SU-DHL-6 (cell line): ENCODE results near the gene SUPT3H.

Experiments used
- H2AFZ ChIP-seq: fragments of 200-600 bp; sonication (generic); 2 replicates; pipeline ENCODE4 v1.6.1; 2014; ENCODE audit warnings: low read depth, mild to moderate bottlenecking, moderate library complexity, mixed read lengths, antibody characterized with exemption, low read length; ENCODE audit not compliant: severe bottlenecking
- H3F3A ChIP-seq: fragments of 200-600 bp; shearing (Covaris generic); 2 replicates; pipeline ENCODE4 v1.6.0; 2016; ENCODE audit warnings: antibody characterized with exemption, mild to moderate bottlenecking; ENCODE audit not compliant: insufficient read depth
- H3K27ac ChIP-seq: fragments of 200-600 bp; sonication (generic); 2 replicates; pipeline ENCODE4 v1.5.1; 2016; ENCODE audit warnings: low read depth, mild to moderate bottlenecking, low read length, moderate library complexity, mixed read lengths
- H3K27me3 ChIP-seq: fragments of 200-600 bp; sonication (generic), shearing (Covaris generic); 2 replicates; pipeline ENCODE4 v1.6.0; 2014; ENCODE audit warnings: mild to moderate bottlenecking, low read length
- H3K36me3 ChIP-seq: fragments of 200-600 bp; sonication (generic); 2 replicates; pipeline ENCODE4 v1.6.1; 2014; ENCODE audit warnings: mild to moderate bottlenecking, low read length, mixed read lengths
- H3K4me2 ChIP-seq: fragments of 300-600, 200-600 bp; shearing (Covaris generic), sonication (generic); 2 replicates; pipeline ENCODE4 v1.6.0; 2014; ENCODE audit warnings: low read length, low read depth, mild to moderate bottlenecking; ENCODE audit not compliant: poor library complexity, severe bottlenecking
- H3K4me3 ChIP-seq: fragments of 200-600 bp; sonication (generic); 2 replicates; pipeline ENCODE4 v1.5.1; 2014; ENCODE audit warnings: antibody characterized with exemption, low read length, mild to moderate bottlenecking, mixed read lengths; ENCODE audit not compliant: insufficient read depth, poor library complexity, severe bottlenecking
- H3K79me2 ChIP-seq: fragments of 200-600 bp; sonication (generic); 2 replicates; pipeline ENCODE4 v1.6.1; 2014; ENCODE audit warnings: mild to moderate bottlenecking, low read length, moderate library complexity; ENCODE audit not compliant: insufficient read depth
- H3K9ac ChIP-seq: fragments of 200-600 bp; sonication (generic); 2 replicates; pipeline ENCODE4 v1.7.0; 2014; ENCODE audit warnings: mild to moderate bottlenecking, low read length
- H3K9me2 ChIP-seq: fragments of 200-600 bp; sonication (generic); replicated peaks from 2 replicates; pipeline ENCODE4 v1.6.1; 2014; ENCODE audit warnings: low read length; ENCODE audit not compliant: insufficient read depth
- H3K9me3 ChIP-seq: fragments of 200-600 bp; sonication (generic); 2 replicates; pipeline ENCODE4 v1.6.1; 2014; ENCODE audit warnings: low read length, mixed read lengths; ENCODE audit not compliant: insufficient read depth
- H4K20me1 ChIP-seq: fragments of 200-600 bp; sonication (generic); 2 replicates; pipeline ENCODE4 v1.6.1; 2014; ENCODE audit warnings: low read depth, mild to moderate bottlenecking, antibody characterized with exemption, low read length, moderate library complexity, mixed read lengths
- CTCF ChIP-seq: fragments of 200-600 bp; sonication (generic); IDR thresholded peaks from one replicate; pipeline ENCODE4 v1.5.1; 2017; ENCODE audit warnings: antibody characterized with exemption, mild to moderate bottlenecking, low read length, moderate library complexity; ENCODE audit not compliant: insufficient read depth, poor library complexity, severe bottlenecking
- EZH2phosphoT487 ChIP-seq: fragments of 200-600 bp; sonication (generic), shearing (Covaris generic); conservative IDR thresholded peaks from 2 replicates; pipeline ENCODE4 v1.6.1; 2018; ENCODE audit warnings: mild to moderate bottlenecking, antibody characterized with exemption, low read length, moderate library complexity, mixed read lengths

Gene SUPT3H

GRCh38 chr6:45057711-45058110, 320.0 kb downstream of the SUPT3H start:
- Histone ChIP-seq H3K27ac (no peak overlapping the region), H2AFZ (no peak overlapping the region)
- TF ChIP-seq CTCF (no peak), EZH2phosphoT487 (no peak)

GRCh38 chr6:45054610-45055009, 323.1 kb downstream of the SUPT3H start:
- Histone ChIP-seq H3K4me2 (no peak overlapping the region), H4K20me1 (no peaks in the 10 kb centered on the region), H3K79me2 (no peaks in the 10 kb centered on the region), H3K4me3 (no peak overlapping the region), H3K9me3 (no peaks in the 10 kb centered on the region), H3K9me2 (no peaks in the 10 kb centered on the region), H3F3A (no peaks in the 10 kb centered on the region), H3K9ac (no peak overlapping the region), H3K27me3 (no peaks in the 10 kb centered on the region), H3K27ac (no peak overlapping the region), H2AFZ (no peak overlapping the region), H3K36me3 (no peaks in the 10 kb centered on the region)
- no peak for TF ChIP-seq EZH2phosphoT487
- no peak for TF ChIP-seq CTCF

More at GRCh38 chr6:45057711-45058110, 320.0 kb downstream of the SUPT3H start:
- no peaks in the 10 kb centered on the region for H3K36me3 ChIP-seq
- no peaks in the 10 kb centered on the region for H3K9me2 ChIP-seq
- no peaks in the 10 kb centered on the region for H4K20me1 ChIP-seq
- H3K4me3 ChIP-seq: no peak overlapping the region
- no peaks in the 10 kb centered on the region for H3K27me3 ChIP-seq
- no peak overlapping the region for H3K4me2 ChIP-seq
- no peak overlapping the region for H3K9ac ChIP-seq
- H3K9me3 ChIP-seq: no peaks in the 10 kb centered on the region
- H3K79me2 ChIP-seq: no peaks in the 10 kb centered on the region
- no peaks in the 10 kb centered on the region for H3F3A ChIP-seq

- Histone ChIP-seq H2AFZ (no peak overlapping the region), H3K79me2 (no peaks in the 10 kb centered on the region), H3K9ac (no peak overlapping the region), H3K9me3 (no peaks in the 10 kb centered on the region), H3K4me2 (no peak overlapping the region), H3K27me3 (no peaks in the 10 kb centered on the region), H3K4me3 (no peak overlapping the region), H3F3A (no peaks in the 10 kb centered on the region), H3K27ac (no peak overlapping the region), H4K20me1 (no peaks in the 10 kb centered on the region), H3K9me2 (no peaks in the 10 kb centered on the region), H3K36me3 (no peaks in the 10 kb centered on the region)
- TF ChIP-seq CTCF (no peak), EZH2phosphoT487 (no peak)
These were observed 325.4 kb downstream of the SUPT3H start for GRCh38 chr6:45052325-45052724.
